ENCODE data around the gene WWP2.
"Not testable (repeated sequence)": the region's sequence is repeated elsewhere in the genome, so short reads cannot be mapped to it uniquely, and the experiment has no call there.

WWP2 gene

GRCh38 chr16:69812688-69813014, 50.5 kb downstream of the WWP2 start:
- TF ChIP-seq CTCF (IDR thresholded peaks at IDR 0.05; ENCODE audit: low read depth, low read length): no peak
- peak in 1 of 2 donors; percentile 16 for DNase-seq (ENCODE audit: low read depth in 2 of 2)
- H3K4me3 ChIP-seq (replicated peaks in 1 of 2; ENCODE audit: low read depth in 2 of 2, low read length in 2 of 2): no peak overlapping the region

GRCh38 chr16:69814078-69814477, 51.9 kb downstream of the WWP2 start:
- no peak for DNase-seq (ENCODE audit: low read depth in 2 of 2)
- no peak for TF ChIP-seq CTCF (IDR thresholded peaks at IDR 0.05; ENCODE audit: low read depth, low read length)
- H3K4me3 ChIP-seq (replicated peaks in 1 of 2; ENCODE audit: low read depth in 2 of 2, low read length in 2 of 2): no peak overlapping the region

GRCh38 chr16:69814561-69814960, 52.4 kb downstream of the WWP2 start:
- no peak for TF ChIP-seq CTCF (IDR thresholded peaks at IDR 0.05; ENCODE audit: low read depth, low read length)
- no peak overlapping the region for H3K4me3 ChIP-seq (replicated peaks in 1 of 2; ENCODE audit: low read depth in 2 of 2, low read length in 2 of 2)
- DNase-seq (ENCODE audit: low read depth in 2 of 2): no peak

GRCh38 chr16:69815216-69815883, 53.2 kb downstream of the WWP2 start:
- not testable (repeated sequence) for DNase-seq (ENCODE audit: low read depth in 2 of 2); H3K4me3 ChIP-seq (replicated peaks in 1 of 2; ENCODE audit: low read depth in 2 of 2, low read length in 2 of 2)

GRCh38 chr16:69816996-69817395, 54.9 kb downstream of the WWP2 start:
- TF ChIP-seq CTCF (IDR thresholded peaks at IDR 0.05; ENCODE audit: low read depth, low read length): no peak
- H3K4me3 ChIP-seq (replicated peaks in 1 of 2; ENCODE audit: low read depth in 2 of 2, low read length in 2 of 2): no peak overlapping the region
- DNase-seq (ENCODE audit: low read depth in 2 of 2): no peak

GRCh38 chr16:69818891-69819545, 56.9 kb downstream of the WWP2 start:
- TF ChIP-seq CTCF (IDR thresholded peaks at IDR 0.05; ENCODE audit: low read depth, low read length): no peak
- H3K4me3 ChIP-seq (replicated peaks in 1 of 2; ENCODE audit: low read depth in 2 of 2, low read length in 2 of 2): no peak overlapping the region
- no peak for DNase-seq (ENCODE audit: low read depth in 2 of 2)

- H3K4me3 ChIP-seq (replicated peaks in 1 of 2; ENCODE audit: low read depth in 2 of 2, low read length in 2 of 2): no peak overlapping the region
- peak in 1 of 2 donors; percentile 40 for DNase-seq (ENCODE audit: low read depth in 2 of 2)
- TF ChIP-seq CTCF (IDR thresholded peaks at IDR 0.05; ENCODE audit: low read depth, low read length): no peak
Measured at GRCh38 chr16:69820926-69821541, 58.9 kb downstream of the WWP2 start.
